Neural progenitor cell (in vitro differentiated cells): ENCODE data around the gene FANCM. TPM values are rescaled to one million over a fixed set of nuclear protein-coding genes. Genes with fewer than 3 reads are reported as not detected.

Experiments
- DNase-seq: peaks from one replicate; pipeline ENCODE4 v3.0.0-alpha.2; 2016; ENCODE audit warnings: low spot score
- H2AFZ ChIP-seq: fragments of 200-600 bp; sonication (generic); replicated peaks from 2 replicates; pipeline ENCODE4 v1.6.1; 2016; ENCODE audit warnings: antibody characterized with exemption
- H3F3A ChIP-seq: fragments of 200-600 bp; sonication (generic); 2 replicates; pipeline ENCODE4 v1.6.1; 2016; ENCODE audit warnings: antibody characterized with exemption, low read depth
- H3K27ac ChIP-seq: fragments of 200-600 bp; sonication (generic); 2 replicates; pipeline ENCODE4 v1.5.1; 2016; ENCODE audit warnings: mild to moderate bottlenecking
- H3K27me3 ChIP-seq: fragments of 200-600 bp; sonication (generic); 2 replicates; pipeline ENCODE4 v1.6.1; 2016; ENCODE audit warnings: mild to moderate bottlenecking, moderate library complexity
- H3K36me3 ChIP-seq: fragments of 200-600 bp; sonication (generic); 2 replicates; pipeline ENCODE4 v1.5.1; 2016
- H3K4me1 ChIP-seq: fragments of 200-600 bp; sonication (generic); 2 replicates; pipeline ENCODE4 v1.6.1; 2016; ENCODE audit warnings: mixed run types
- H3K4me2 ChIP-seq: fragments of 200-600 bp; sonication (generic); 2 replicates; pipeline ENCODE4 v1.6.1; 2016
- H3K4me3 ChIP-seq: fragments of 200-600 bp; sonication (generic); 2 replicates; pipeline ENCODE4 v1.5.1; 2016
- H3K79me2 ChIP-seq: fragments of 200-600 bp; sonication (generic); 2 replicates; pipeline ENCODE4 v1.6.1; 2016; ENCODE audit warnings: low read depth
- H3K9ac ChIP-seq: fragments of 200-600 bp; sonication (generic); 2 replicates; pipeline ENCODE4 v1.6.1; 2016
- H3K9me3 ChIP-seq: fragments of 200-600 bp; sonication (generic); 2 replicates; pipeline ENCODE4 v1.5.1; 2016; ENCODE audit warnings: low read depth
- H4K20me1 ChIP-seq: fragments of 200-600 bp; sonication (generic); 2 replicates; pipeline ENCODE4 v1.6.1; 2016; ENCODE audit warnings: low read depth
- H3K27ac Mint-ChIP-seq: 3 replicates; pipeline ENCODE4 v1.8.0; 2021; ENCODE audit warnings: mixed read lengths
- H3K27me3 Mint-ChIP-seq: 2 replicates; pipeline ENCODE4 v1.8.0; 2022; ENCODE audit warnings: low read depth, mild to moderate bottlenecking, inconsistent platforms, moderate library complexity, mixed read lengths; ENCODE audit not compliant: insufficient read depth
- H3K36me3 Mint-ChIP-seq: 3 replicates; pipeline ENCODE4 v1.8.0; 2021; ENCODE audit warnings: mixed read lengths
- H3K4me1 Mint-ChIP-seq: 3 replicates; pipeline ENCODE4 v1.8.0; 2021; ENCODE audit warnings: mixed read lengths
- H3K4me3 Mint-ChIP-seq: 3 replicates; pipeline ENCODE4 v1.8.0; 2021; ENCODE audit warnings: mild to moderate bottlenecking, moderate library complexity, mixed read lengths
- H3K9me3 Mint-ChIP-seq: 3 replicates; pipeline ENCODE4 v1.8.0; 2020; ENCODE audit warnings: mixed read lengths
- EZH2 ChIP-seq: fragments of 200-600 bp; sonication (generic); IDR thresholded peaks from 2 replicates; pipeline ENCODE4 v1.6.1; 2017; ENCODE audit warnings: antibody characterized with exemption, mild to moderate bottlenecking, moderate library complexity
- EZH2phosphoT487 ChIP-seq: fragments of 200-600 bp; sonication (generic); IDR thresholded peaks from 2 replicates; pipeline ENCODE4 v1.6.1; 2017; ENCODE audit warnings: antibody characterized with exemption
- total RNA-seq: library from RNA; depleted of rRNA; stranded (reverse); fragments of >200 nt; gene quantifications from 2 replicates; pipeline ENCODE4 v1.2.3, GENCODE V29; 2015; ENCODE audit warnings: low replicate concordance
- TF ChIP-seq, protein P1 (sequence below): fragments of 200-600 bp; sonication (generic); IDR thresholded peaks from 2 replicates; pipeline ENCODE4 v1.5.1; 2017; ENCODE audit warnings: antibody characterized with exemption, mild to moderate bottlenecking

FANCM gene
- total RNA-seq, 1 donor from 2014 or later: 29.4 TPM

DNA sequence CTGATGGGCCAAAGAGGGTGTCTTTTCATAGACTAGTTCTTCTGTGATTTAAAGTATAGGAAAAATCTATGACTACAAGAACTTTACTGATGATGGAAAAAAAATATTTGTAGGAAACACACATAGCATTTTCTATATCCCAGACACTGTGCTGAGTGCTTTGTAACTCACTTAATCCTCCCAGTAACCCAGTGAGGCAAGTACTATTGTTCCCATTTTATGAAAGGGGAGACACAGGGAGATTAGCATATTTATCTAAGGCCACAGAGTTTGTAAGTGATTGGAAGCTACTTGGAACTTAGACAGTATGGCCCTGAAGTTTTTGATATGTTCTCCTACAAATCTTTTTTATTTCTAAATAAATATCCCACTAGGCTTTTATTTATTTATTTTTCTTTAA is 31.9 kb upstream of the FANCM start:
- no peaks in the 10 kb centered on the region for H3K27me3 Mint-ChIP-seq
- Histone ChIP-seq H3K9ac (no peak overlapping the region), H3K9me3 (no peaks in the 10 kb centered on the region), H4K20me1 (peaks cover 7% of the 10 kb centered on the region), H3F3A (no peaks in the 10 kb centered on the region), H3K4me2 (peak overlapping the region; percentile 49), H3K27ac (no peak overlapping the region), H3K27me3 (no peaks in the 10 kb centered on the region), H2AFZ (no peak overlapping the region), H3K36me3 (peaks cover 25% of the 10 kb centered on the region), H3K4me3 (peak overlapping the region; percentile 4), H3K4me1 (peaks cover 11% of the 10 kb centered on the region), H3K79me2 (peaks cover 33% of the 10 kb centered on the region)
- peak; percentile 63 for DNase-seq
- TF ChIP-seq, protein P1, sequence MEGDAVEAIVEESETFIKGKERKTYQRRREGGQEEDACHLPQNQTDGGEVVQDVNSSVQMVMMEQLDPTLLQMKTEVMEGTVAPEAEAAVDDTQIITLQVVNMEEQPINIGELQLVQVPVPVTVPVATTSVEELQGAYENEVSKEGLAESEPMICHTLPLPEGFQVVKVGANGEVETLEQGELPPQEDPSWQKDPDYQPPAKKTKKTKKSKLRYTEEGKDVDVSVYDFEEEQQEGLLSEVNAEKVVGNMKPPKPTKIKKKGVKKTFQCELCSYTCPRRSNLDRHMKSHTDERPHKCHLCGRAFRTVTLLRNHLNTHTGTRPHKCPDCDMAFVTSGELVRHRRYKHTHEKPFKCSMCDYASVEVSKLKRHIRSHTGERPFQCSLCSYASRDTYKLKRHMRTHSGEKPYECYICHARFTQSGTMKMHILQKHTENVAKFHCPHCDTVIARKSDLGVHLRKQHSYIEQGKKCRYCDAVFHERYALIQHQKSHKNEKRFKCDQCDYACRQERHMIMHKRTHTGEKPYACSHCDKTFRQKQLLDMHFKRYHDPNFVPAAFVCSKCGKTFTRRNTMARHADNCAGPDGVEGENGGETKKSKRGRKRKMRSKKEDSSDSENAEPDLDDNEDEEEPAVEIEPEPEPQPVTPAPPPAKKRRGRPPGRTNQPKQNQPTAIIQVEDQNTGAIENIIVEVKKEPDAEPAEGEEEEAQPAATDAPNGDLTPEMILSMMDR: no peak
- no peak for TF ChIP-seq EZH2phosphoT487
- H3K27ac Mint-ChIP-seq: peak overlapping the region; percentile 15
- H3K4me1 Mint-ChIP-seq: peaks cover 5% of the 10 kb centered on the region
- H3K9me3 Mint-ChIP-seq: no peaks in the 10 kb centered on the region
- H3K4me3 Mint-ChIP-seq: no peak overlapping the region
- H3K36me3 Mint-ChIP-seq: peaks cover 15% of the 10 kb centered on the region

DNA sequence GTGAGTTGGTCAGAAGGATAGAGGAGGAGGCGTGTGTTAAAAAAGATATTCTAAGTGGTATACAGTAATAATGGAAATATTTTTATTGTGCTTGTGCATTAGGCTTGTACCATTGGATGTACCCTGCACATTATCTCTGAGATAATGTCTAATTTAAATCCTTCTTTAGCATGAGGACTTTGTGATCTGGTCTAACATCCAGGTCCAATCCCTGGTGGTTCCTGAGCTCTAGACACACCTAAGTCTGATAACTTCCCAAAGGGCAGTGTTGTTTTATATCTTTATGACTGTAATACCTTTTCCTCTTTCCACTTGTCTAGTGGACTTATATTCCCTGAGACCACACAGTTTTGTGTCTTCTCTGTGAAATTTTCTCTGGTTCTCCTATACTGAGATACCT is 31.2 kb upstream of the FANCM start:
- H3K27ac ChIP-seq: no peak overlapping the region
- H3K27me3 ChIP-seq: no peaks in the 10 kb centered on the region
- H3K9me3 ChIP-seq: no peaks in the 10 kb centered on the region
- H3F3A ChIP-seq: no peaks in the 10 kb centered on the region
- no peak overlapping the region for H3K4me2 ChIP-seq
- Mint-ChIP-seq H3K36me3 (peaks cover 10% of the 10 kb centered on the region), H3K9me3 (no peaks in the 10 kb centered on the region), H3K4me3 (no peak overlapping the region), H3K27ac (no peak overlapping the region), H3K27me3 (no peaks in the 10 kb centered on the region), H3K4me1 (peaks cover 5% of the 10 kb centered on the region)
- H3K4me3 ChIP-seq: no peak overlapping the region
- H3K9ac ChIP-seq: no peak overlapping the region
- H3K4me1 ChIP-seq: peaks cover 11% of the 10 kb centered on the region
- no peak overlapping the region for H2AFZ ChIP-seq
- peaks cover 28% of the 10 kb centered on the region for H3K79me2 ChIP-seq
- peaks cover 7% of the 10 kb centered on the region for H4K20me1 ChIP-seq
- peaks cover 27% of the 10 kb centered on the region for H3K36me3 ChIP-seq
- no peak for DNase-seq
- TF ChIP-seq, protein P1: no peak
- TF ChIP-seq EZH2phosphoT487 (no peak), EZH2 (no peak)

DNA sequence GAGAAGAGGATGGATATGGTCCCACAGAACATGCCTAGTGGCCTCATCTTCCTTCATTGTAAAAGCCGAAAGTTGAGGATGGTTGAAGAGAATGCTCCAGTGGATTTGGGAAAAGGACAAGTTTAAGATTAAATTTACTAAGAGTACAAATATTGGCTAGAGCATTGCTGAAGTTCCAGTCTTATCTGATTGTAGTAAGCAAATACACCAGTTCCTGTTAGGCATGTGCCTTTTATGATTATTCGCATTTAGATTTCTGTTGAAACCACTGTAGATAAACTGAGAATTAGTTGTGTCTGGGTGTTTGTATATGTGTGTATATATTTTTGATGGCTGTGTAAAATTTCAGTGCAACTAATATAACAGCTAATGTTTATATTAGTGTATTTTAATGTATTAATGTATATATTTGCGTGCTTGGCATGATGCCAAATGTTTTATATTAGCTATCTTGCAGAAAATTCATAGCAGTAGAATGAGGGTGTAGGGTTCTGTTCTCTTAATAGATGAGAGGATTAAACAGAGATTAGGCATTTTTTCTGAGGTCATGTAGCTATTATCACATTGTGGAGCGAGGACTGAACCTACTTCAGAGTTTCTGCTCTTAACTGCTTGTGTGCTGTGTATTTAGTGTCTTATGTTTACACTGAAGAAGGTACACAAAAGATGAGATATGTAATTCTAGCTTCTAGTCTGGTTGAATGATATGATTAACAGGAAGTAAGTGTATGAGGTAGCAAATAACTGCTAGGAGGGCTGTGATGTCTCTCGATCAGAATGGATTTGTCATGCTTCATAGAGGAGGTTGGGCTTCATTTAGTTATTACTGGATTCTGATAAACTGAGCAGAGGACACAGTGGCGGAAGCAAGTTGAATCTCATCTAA is 22.6 kb upstream of the FANCM start:
- no peak overlapping the region for H2AFZ ChIP-seq
- TF ChIP-seq, protein P1: no peak
- TF ChIP-seq EZH2 (no peak), EZH2phosphoT487 (no peak)
- H3K9me3 ChIP-seq: no peaks in the 10 kb centered on the region
- H3K4me2 ChIP-seq: no peak overlapping the region
- no peaks in the 10 kb centered on the region for H3K27me3 Mint-ChIP-seq
- H4K20me1 ChIP-seq: peaks cover 20% of the 10 kb centered on the region
- H3K4me1 Mint-ChIP-seq: no peaks in the 10 kb centered on the region
- H3K4me3 ChIP-seq: no peak overlapping the region
- no peak for DNase-seq
- no peaks in the 10 kb centered on the region for H3K27me3 ChIP-seq
- H3K79me2 ChIP-seq: no peaks in the 10 kb centered on the region
- H3F3A ChIP-seq: peaks cover 62% of the 10 kb centered on the region
- H3K27ac ChIP-seq: peak overlapping the region; percentile 30
- H3K9ac ChIP-seq: no peak overlapping the region
- no peaks in the 10 kb centered on the region for H3K4me1 ChIP-seq
- H3K9me3 Mint-ChIP-seq: no peaks in the 10 kb centered on the region
- peaks cover 23% of the 10 kb centered on the region for H3K36me3 Mint-ChIP-seq
- no peak overlapping the region for H3K4me3 Mint-ChIP-seq
- H3K27ac Mint-ChIP-seq: no peak overlapping the region
- peaks cover 67% of the 10 kb centered on the region for H3K36me3 ChIP-seq
